Activated T-helper 1 cell treated with anti-CD3 and anti-CD28 coated beads, Interleukin-12 subunit alpha, Interleukin-12 subunit beta, Interleukin-2, Interleukin-4 antibody, amounts not matched to agents 30 ng/mL and 10 ng/mL and 1 ng/mL, durations not matched to agents 14 hours and 24 hours and 36 hours (primary cell): ENCODE data around the gene MRPL42. TPM values are rescaled to one million over a fixed set of nuclear protein-coding genes. Genes with fewer than 3 reads are reported as not detected.
"Not testable (repeated sequence)": the region's sequence is repeated elsewhere in the genome, so short reads cannot be mapped to it uniquely, and the experiment has no call there.

ENCODE experiments used
- DNase-seq: peaks from one replicate; pipeline ENCODE4 v3.0.0; 2021; ENCODE audit warnings: low spot score
- H3K27ac Mint-ChIP-seq: one replicate; pipeline ENCODE4 v1.8.0; 2021; ENCODE audit warnings: mild to moderate bottlenecking, mixed read lengths
- H3K27me3 Mint-ChIP-seq: one replicate; pipeline ENCODE4 v1.8.0; 2022; ENCODE audit warnings: mild to moderate bottlenecking, moderate library complexity, mixed read lengths; ENCODE audit not compliant: insufficient read depth
- H3K36me3 Mint-ChIP-seq: one replicate; pipeline ENCODE4 v1.8.0; 2021; ENCODE audit warnings: low read depth, mixed read lengths
- H3K4me1 Mint-ChIP-seq: one replicate; pipeline ENCODE4 v1.8.0; 2021; ENCODE audit warnings: low read depth, mixed read lengths
- H3K4me3 Mint-ChIP-seq: one replicate; pipeline ENCODE4 v1.8.0; 2021; ENCODE audit warnings: mild to moderate bottlenecking, moderate library complexity, mixed read lengths
- H3K9me3 Mint-ChIP-seq: one replicate; pipeline ENCODE4 v1.8.0; 2021; ENCODE audit warnings: mixed read lengths
- intact Hi-C: fragments of 100-400 bp; cut with micrococcal nuclease; formaldehyde crosslinking; loops from one replicate; pipeline ENCODE4 v1.15.1; 2024
- total RNA-seq: library from RNA; stranded (reverse); gene quantifications from 2 replicates; pipeline ENCODE4 v1.2.3, GENCODE V29; 2022

The MRPL42 gene
- total RNA-seq, 1 donor from 2014 or later: 83.2 TPM

DNA sequence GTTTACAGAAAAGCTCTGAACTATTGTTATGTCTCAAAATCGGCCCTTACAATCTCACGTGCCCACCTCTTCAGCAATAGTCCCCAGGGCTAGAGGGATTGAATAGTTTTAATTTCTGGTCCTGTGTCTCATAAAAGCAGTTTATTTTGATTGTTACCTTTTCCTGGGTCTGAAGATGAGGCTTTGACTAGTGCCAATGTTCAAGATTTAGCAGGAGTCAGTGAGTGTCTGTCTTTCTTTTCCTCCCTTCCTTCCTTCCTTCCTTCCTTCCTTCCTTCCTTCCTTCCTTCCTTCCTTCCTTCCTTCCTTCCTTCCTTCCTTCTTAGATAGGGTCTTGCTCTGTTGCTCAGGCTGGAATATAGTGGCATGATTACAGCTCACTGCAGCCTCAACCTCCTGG lies 80.5 kb downstream of the MRPL42 start:
- DNase-seq: no peak
- H3K36me3 Mint-ChIP-seq: peaks cover 14% of the 10 kb centered on the region
- H3K4me3 Mint-ChIP-seq: no peak overlapping the region
- intact Hi-C loops: no loop called here
- H3K27me3 Mint-ChIP-seq: no peaks in the 10 kb centered on the region
- no peaks in the 10 kb centered on the region for H3K9me3 Mint-ChIP-seq
- no peak overlapping the region for H3K27ac Mint-ChIP-seq
- peaks cover 22% of the 10 kb centered on the region for H3K4me1 Mint-ChIP-seq

DNA sequence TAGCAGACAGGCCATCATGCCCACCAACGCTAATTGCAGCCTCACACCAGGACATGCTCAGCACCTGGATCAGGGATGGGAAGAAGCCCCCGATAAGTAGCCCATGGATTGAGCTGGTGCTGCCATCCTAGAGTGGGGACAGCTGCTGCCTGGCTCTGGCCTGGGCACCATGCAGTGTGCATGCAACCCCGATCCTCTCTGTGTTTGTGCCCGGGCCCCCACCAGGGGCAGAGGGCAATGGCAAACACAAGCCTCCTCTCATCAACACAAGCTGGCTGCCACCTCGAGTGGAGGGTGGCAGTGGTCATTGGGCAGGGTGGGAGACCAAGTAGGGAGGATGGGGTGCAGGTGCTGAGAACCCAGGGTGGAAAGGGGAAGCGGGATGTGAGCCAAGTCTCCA lies 81.9 kb downstream of the MRPL42 start:
- intact Hi-C loops: no loop called here
- no peak for DNase-seq
- Mint-ChIP-seq H3K4me3 (no peak overlapping the region), H3K4me1 (peaks cover 15% of the 10 kb centered on the region), H3K9me3 (no peaks in the 10 kb centered on the region), H3K36me3 (peaks cover 9% of the 10 kb centered on the region), H3K27me3 (no peaks in the 10 kb centered on the region), H3K27ac (no peak overlapping the region)

- H3K27ac Mint-ChIP-seq: no peak overlapping the region
These were observed 83.7 kb downstream of the MRPL42 start for GRCh38 chr12:93550748-93551611.

GRCh38 chr12:93552427-93552826 lies 85.1 kb downstream of the MRPL42 start:
- no peak overlapping the region for H3K27ac Mint-ChIP-seq
- intact Hi-C loops: no loop called here

More at GRCh38 chr12:93550748-93551611, 83.7 kb downstream of the MRPL42 start:
- Mint-ChIP-seq H3K4me1 (peaks cover 3% of the 10 kb centered on the region), H3K36me3 (peaks cover 11% of the 10 kb centered on the region), H3K9me3 (no peaks in the 10 kb centered on the region), H3K27me3 (no peaks in the 10 kb centered on the region), H3K4me3 (no peak overlapping the region)
- intact Hi-C loops: no loop called here
- no peak for DNase-seq

DNA sequence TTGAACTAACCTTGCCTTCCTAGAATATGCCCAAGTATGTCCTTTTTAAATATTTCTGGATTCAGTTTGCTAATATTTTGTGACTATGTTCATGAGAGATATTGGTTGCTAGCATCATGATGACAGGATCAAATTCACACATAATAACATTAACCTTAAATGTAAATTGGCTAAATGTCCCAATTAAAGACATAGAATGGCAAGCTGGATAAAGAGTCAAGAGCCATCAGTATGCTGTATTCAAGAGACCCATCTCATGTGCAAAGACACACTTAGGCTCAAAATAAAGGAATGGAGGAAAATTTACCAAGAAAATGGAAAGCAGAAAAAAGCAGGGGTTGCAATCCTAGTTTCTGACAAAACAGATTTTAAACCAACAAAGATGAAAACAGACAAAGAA lies 90.6 kb downstream of the MRPL42 start:
- DNase-seq, H3K4me3 Mint-ChIP-seq, H3K27ac Mint-ChIP-seq, H3K4me1 Mint-ChIP-seq, intact Hi-C loops, H3K27me3 Mint-ChIP-seq: not testable (repeated sequence)
- Mint-ChIP-seq H3K36me3 (peaks cover 49% of the 10 kb centered on the region), H3K9me3 (peaks cover 33% of the 10 kb centered on the region)

More at GRCh38 chr12:93552427-93552826, 85.1 kb downstream of the MRPL42 start:
- no peak overlapping the region for H3K4me3 Mint-ChIP-seq
- H3K4me1 Mint-ChIP-seq: no peaks in the 10 kb centered on the region
- H3K9me3 Mint-ChIP-seq: no peaks in the 10 kb centered on the region
- no peak for DNase-seq
- no peaks in the 10 kb centered on the region for H3K27me3 Mint-ChIP-seq
- H3K36me3 Mint-ChIP-seq: peaks cover 14% of the 10 kb centered on the region

- H3K27ac Mint-ChIP-seq, H3K4me3 Mint-ChIP-seq, H3K4me1 Mint-ChIP-seq, DNase-seq, intact Hi-C loops, H3K27me3 Mint-ChIP-seq: not testable (repeated sequence)
- H3K36me3 Mint-ChIP-seq: peaks cover 47% of the 10 kb centered on the region
- H3K9me3 Mint-ChIP-seq: peaks cover 33% of the 10 kb centered on the region
These were observed 91.4 kb downstream of the MRPL42 start for GRCh38 chr12:93558685-93559084.

GRCh38 chr12:93563807-93564538 lies 96.7 kb downstream of the MRPL42 start:
- intact Hi-C loops: no loop called here

DNA sequence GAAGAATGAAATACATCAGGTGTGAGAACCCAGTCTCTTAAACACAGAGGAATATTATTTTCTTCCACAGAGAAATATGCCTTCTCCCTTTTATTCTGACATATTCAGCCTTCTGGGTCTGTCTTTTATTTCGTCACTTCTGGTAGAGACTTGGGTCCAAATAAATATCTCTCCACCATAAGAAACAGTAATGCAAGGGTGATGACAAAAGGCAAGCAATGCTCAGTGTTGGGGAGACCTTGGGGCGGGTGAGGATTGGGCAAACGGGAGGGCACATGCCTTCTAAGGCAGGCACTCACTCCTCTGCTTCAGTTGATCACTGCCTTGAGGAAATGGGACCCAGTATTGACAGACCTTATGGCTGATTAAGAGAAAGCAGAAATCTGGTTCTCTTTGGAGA lies 98.4 kb downstream of the MRPL42 start:
- Mint-ChIP-seq H3K9me3 (peaks cover 6% of the 10 kb centered on the region), H3K4me1 (peaks cover 17% of the 10 kb centered on the region), H3K27ac (no peak overlapping the region), H3K36me3 (peaks cover 26% of the 10 kb centered on the region), H3K27me3 (no peaks in the 10 kb centered on the region), H3K4me3 (no peak overlapping the region)
- no peak for DNase-seq
- intact Hi-C loops: no loop called here

More at GRCh38 chr12:93563807-93564538, 96.7 kb downstream of the MRPL42 start:
- H3K4me3 Mint-ChIP-seq: no peak overlapping the region
- peaks cover 19% of the 10 kb centered on the region for H3K9me3 Mint-ChIP-seq
- H3K36me3 Mint-ChIP-seq: peaks cover 40% of the 10 kb centered on the region
- peaks cover 18% of the 10 kb centered on the region for H3K4me1 Mint-ChIP-seq
- no peaks in the 10 kb centered on the region for H3K27me3 Mint-ChIP-seq
- H3K27ac Mint-ChIP-seq: no peak overlapping the region
- DNase-seq: no peak

Other genes starting within 250 kb of the MRPL42 start
- 90.9 and 94.3 TPM in 2 replicates for gene NUDT4, start 89.6 kb upstream of the MRPL42 start, total RNA-seq
- 231 and 239 TPM in 2 replicates for gene UBE2N, start 25.6 kb upstream of the MRPL42 start, total RNA-seq
- gene SOCS2, start 105.2 kb downstream of the MRPL42 start, total RNA-seq: 28.2 and 28.8 TPM in 2 replicates
- 11.2 and 12.3 TPM in 2 replicates for gene CRADD, start 209.9 kb downstream of the MRPL42 start, total RNA-seq